Heart left ventricle (tissue), 16 donors: ENCODE measurements around the gene F2R. TPM values are rescaled to one million over a fixed set of nuclear protein-coding genes. Genes with fewer than 3 reads are reported as not detected.

ENCODE experiments used
- ATAC-seq, 4 donors: fragments of 200-7000 bp; cut with Tn5 transposase; one replicate each; pipeline ENCODE4 v1.9.1; 2020 to 2022; ENCODE audit warnings: moderate library complexity in 4 of 4, mild to moderate bottlenecking in 3 of 4, moderate number of reproducible peaks in 1 of 4
- DNase-seq, 5 donors: peaks; one replicate each; pipeline ENCODE4 v3.0.0-alpha.2; 2020
- H3K27ac ChIP-seq, 12 donors: fragments of 200-600 bp; sonication (generic) in 4 of 12; one replicate each; pipeline versions ENCODE4 v1.5.0 to v1.8.0; 2016 to 2022; ENCODE audit warnings: mild to moderate bottlenecking in 2 of 12
- H3K27me3 ChIP-seq, 9 donors: fragments of 200-600 bp; sonication (generic) in 2 of 9; one replicate each; pipeline versions ENCODE4 v1.5.1 to v1.8.0; 2016 to 2022; ENCODE audit warnings: mild to moderate bottlenecking in 3 of 9
- H3K36me3 ChIP-seq, 9 donors: fragments of 200-600 bp; sonication (generic) in 2 of 9; one replicate each; pipeline versions ENCODE4 v1.5.0 to v1.8.0; 2018 to 2022; ENCODE audit warnings: mild to moderate bottlenecking in 2 of 9
- H3K4me1 ChIP-seq, 12 donors: fragments of 200-600 bp; sonication (generic) in 4 of 12; one replicate each; pipeline versions ENCODE4 v1.5.0 to v1.8.0; 2016 to 2022; ENCODE audit warnings: mild to moderate bottlenecking in 3 of 12
- H3K4me3 ChIP-seq, 12 donors: fragments of 200-600 bp; sonication (generic) in 4 of 12; one replicate each; pipeline versions ENCODE4 v1.5.0 to v1.8.0; 2017 to 2022; ENCODE audit warnings: mild to moderate bottlenecking in 9 of 12, moderate library complexity in 4 of 12
- H3K9me3 ChIP-seq, 12 donors: fragments of 200-600 bp; sonication (generic) in 4 of 12; one replicate each; pipeline versions ENCODE4 v1.5.0 to v1.8.0; 2016 to 2022; ENCODE audit warnings: mild to moderate bottlenecking in 1 of 12
- CTCF ChIP-seq, 12 donors: fragments of 200-600 bp; sonication (generic) in 4 of 12; IDR thresholded peaks; one replicate each; pipeline versions ENCODE4 v1.5.0 to v1.8.0; 2018 to 2022; ENCODE audit warnings: antibody characterized with exemption in 12 of 12, mild to moderate bottlenecking in 5 of 12
- POLR2A ChIP-seq, 2 donors: fragments of 450-650 bp; IDR thresholded peaks; one replicate each; pipeline ENCODE4 v1.6.1; 2017; ENCODE audit warnings: antibody characterized with exemption in 2 of 2, mild to moderate bottlenecking in 2 of 2, moderate library complexity in 2 of 2
- WGBS, 4 donors: extraction: QIAGEN DNeasy Blood & Tissue Kit in 2 of 4; methylation state at CpG; one replicate each; pipeline versions ENCODE4 v1.1.5 to v1.1.7; 2013 to 2018; 5-methylcytosine and 5-hydroxymethylcytosine counted together
- intact Hi-C, 10 donors: fragments of 100-400 bp; cut with DNase I; formaldehyde crosslinking; loops; one replicate each; pipeline versions ENCODE4 v1.11.1 to v1.14.2; 2022
- polyA plus RNA-seq, 2 donors: library from polyadenylated mRNA; stranded (reverse); fragments of 200-250 nt; gene quantifications; one replicate each; pipeline ENCODE4 v1.2.3, GENCODE V29; 2013
- total RNA-seq, 9 donors: library from RNA; depleted of rRNA in 2 of 9; stranded (reverse); fragments of >200 nt in 2 of 9; fragmentation: NEBNext Ultra II Directional in 3 of 9; extraction: Animal tissue kit (Norgen Biotek cat#: 25700) in 3 of 9; gene quantifications; one replicate each; pipeline versions ENCODE4 v1.1.0 to v1.2.4, GENCODE V29; 2016 to 2023
- donor health status: ischemic (EF 13 %, LVEDD 7.1; RV severe dilation, severe dysfunction).
- donor health status: healthy with polysubstance abuse.
- donor health status: DM: no; HTN: yes; CAD: no.
- donor health status: DM: no; HTN: no; CAD: no.
- donor health status: ischemic (EF 25% LVEDD 6.9; RV normal size, moderate dysfunction).
- donor health status: ischemic (EF 25% LVEDD 5.7; RV mildly dilated, moderate dysfunction).
- donor health status: healthy.
- donor health status: DM: yes; HTN: yes; CAD: no.
- donor health status: ischemic (EF 35%, LVEDD 5.7; RV mildly dilated, moderate dysfunction).
- donor health status: nonischemic (EF 11% LVEDD 7.7; RV severe dilation, severe dysfunction).
- donor health status: DM: yes; HTN: yes; CAD: no.
- donor health status: PGD.
- donor health status: ischemic (EF 29% LVEDD 5.4; RV normal size, mild dysfunction).
- donor health status: nonischemic (EF 23%, LVEDD 6.1; RV moderate dilation, normal function).

The F2R gene
- total and polyA plus RNA-seq, 11 donors: 2.5 to 28.2 (median 13.6) TPM

DNA sequence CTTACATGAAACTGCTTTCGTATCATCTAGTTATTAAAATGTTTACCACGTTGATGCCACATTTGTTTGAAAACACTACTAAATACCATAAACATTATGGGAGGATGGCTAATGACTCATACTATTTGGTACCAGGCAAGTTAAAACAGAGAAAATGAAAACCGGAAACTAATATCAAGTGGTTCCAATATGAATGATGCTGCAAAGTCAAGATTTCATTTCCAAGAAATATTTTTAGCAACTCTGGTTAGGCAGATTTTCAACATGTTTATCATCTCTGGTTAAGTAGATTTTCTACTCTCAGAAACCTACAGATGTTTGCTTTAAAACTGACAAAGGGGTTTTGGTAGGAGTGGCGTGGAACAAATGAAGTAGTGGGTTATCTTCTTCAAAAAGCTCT is 4.9 kb upstream of the F2R start:
- Histone ChIP-seq H3K4me3 (no peak overlapping the region), H3K4me1 (peaks cover 0 to 18% (median 2%) of the 10 kb centered on the region in 12 donors), H3K9me3 (no peaks in the 10 kb centered on the region), H3K27me3 (peaks cover 0 to 14% (median 0%) of the 10 kb centered on the region in 9 donors), H3K27ac (peak overlapping the region in 4 of 12 donors; percentile 8 to 59 (median 44)), H3K36me3 (no peaks in the 10 kb centered on the region)
- ATAC-seq: no peak
- intact Hi-C loops: loop anchor here in 1 of 10 donors (10.0 kb wide), 1 partner anchor 324 kb away; the partner anchor contains the start of gene AGGF1
- TF ChIP-seq POLR2A (IDR thresholded peaks at IDR 0.05) (no peak), CTCF (IDR thresholded peaks at IDR 0.05) (no peak)
- 81 to 88% (median 83%) methylated on average over 4 of the region's 4 CpGs for WGBS, 4 donors
- DNase-seq: no peak

DNA sequence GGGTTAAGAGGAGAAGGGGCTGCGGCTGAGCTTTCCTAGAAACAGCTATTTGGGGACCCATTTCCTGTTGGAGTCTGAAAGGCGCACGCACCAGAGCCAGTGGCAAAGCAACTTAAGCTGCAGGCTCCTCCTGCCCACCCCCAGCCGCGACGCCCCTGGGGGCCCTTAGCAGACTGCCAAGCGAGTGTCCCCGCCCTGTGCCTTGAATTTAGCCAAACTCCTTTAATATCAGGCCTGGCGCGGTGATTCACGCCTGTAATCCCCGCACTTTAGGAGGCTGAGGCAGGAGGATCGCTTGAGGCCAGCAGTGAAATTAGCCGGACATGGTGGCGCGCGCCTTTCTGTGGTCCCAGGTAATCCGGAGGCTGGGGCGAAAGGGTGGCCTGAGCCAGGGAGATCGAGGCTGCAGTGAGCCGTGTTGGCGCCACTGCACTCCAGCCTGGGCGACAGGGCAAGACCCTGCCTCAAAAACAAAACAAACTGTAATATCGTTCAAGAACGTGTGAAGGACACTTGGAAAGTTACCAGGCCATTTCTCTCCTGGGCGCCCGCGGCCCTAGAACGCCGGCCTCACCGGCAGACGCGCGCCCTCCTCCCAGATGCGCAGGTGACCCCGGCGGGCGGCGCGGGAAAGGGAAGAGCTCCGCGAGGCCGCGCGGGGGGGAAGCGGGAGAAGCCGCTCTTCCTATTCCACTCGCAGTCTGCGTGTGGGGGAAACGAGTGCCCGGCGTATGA is 1.0 kb upstream of the F2R start:
- intact Hi-C loops: loop anchor here in 4 of 10 donors (5.0 to 10.0 kb wide), 4 partner anchors 33 to 320 kb away; partner anchors contain the start of gene AGGF1 (in 1 of the 4)
- Histone ChIP-seq H3K36me3 (no peaks in the 10 kb centered on the region), H3K4me3 (peak overlapping the region; percentile 66 to 95 (median 83)), H3K27me3 (peaks cover 0 to 25% (median 0%) of the 10 kb centered on the region in 9 donors), H3K4me1 (peaks cover 0 to 52% (median 13%) of the 10 kb centered on the region in 12 donors), H3K9me3 (no peaks in the 10 kb centered on the region), H3K27ac (peak overlapping the region in 11 of 12 donors; percentile 59 to 92 (median 80))
- WGBS, 4 donors: 17 to 29% (median 24%) methylated on average over 38 to 52 of the region's 52 CpGs
- ATAC-seq: peak in 3 of 4 donors; percentile 16 to 31 (median 23)
- DNase-seq: peak in 3 of 5 donors; percentile 41 to 46 (median 45)
- TF ChIP-seq POLR2A (IDR thresholded peaks at IDR 0.05) (no peak), CTCF (IDR thresholded peaks at IDR 0.05) (no peak)

- H3K36me3 ChIP-seq: no peaks in the 10 kb centered on the region
- peak overlapping the region; percentile 66 to 95 (median 83) for H3K4me3 ChIP-seq
- TF ChIP-seq CTCF (IDR thresholded peaks at IDR 0.05) (no peak), POLR2A (IDR thresholded peaks at IDR 0.05) (no peak)
- ATAC-seq (no peak), DNase-seq (no peak)
- H3K27ac ChIP-seq: peak overlapping the region; percentile 20 to 92 (median 76)
- 0 to 4% (median 1%) methylated on average over 11 to 14 of the region's 14 CpGs for WGBS, 4 donors
- peaks cover 0 to 57% (median 14%) of the 10 kb centered on the region in 12 donors for H3K4me1 ChIP-seq
- H3K9me3 ChIP-seq: no peaks in the 10 kb centered on the region
- intact Hi-C loops: loop anchor here in 4 of 10 donors (5.0 to 10.0 kb wide), 4 partner anchors 33 to 319 kb away; partner anchors contain the start of gene AGGF1 (in 1 of the 4)
- H3K27me3 ChIP-seq: peaks cover 0 to 25% (median 0%) of the 10 kb centered on the region in 9 donors
Observed at GRCh38 chr5:76715486-76715735, 515 bp upstream of the F2R start.

- WGBS, 4 donors: 4 to 6% (median 5%) methylated on average over 22 to 29 of the region's 29 CpGs
- H3K27ac ChIP-seq: peak overlapping the region; percentile 20 to 92 (median 76)
- H3K27me3 ChIP-seq: peaks cover 0 to 25% (median 0%) of the 10 kb centered on the region in 9 donors
- intact Hi-C loops: loop anchor here in 5 of 10 donors (2.0 to 10.0 kb wide), 5 partner anchors 22 to 318 kb away; partner anchors contain the start of gene AGGF1 (in 1 of the 5)
- H3K36me3 ChIP-seq: no peaks in the 10 kb centered on the region
- peaks cover 0 to 63% (median 21%) of the 10 kb centered on the region in 12 donors for H3K4me1 ChIP-seq
- peak in 4 of 5 donors; percentile 24 to 37 (median 34) for DNase-seq
- H3K9me3 ChIP-seq: no peaks in the 10 kb centered on the region
- TF ChIP-seq POLR2A (IDR thresholded peaks at IDR 0.05) (no peak), CTCF (IDR thresholded peaks at IDR 0.05) (no peak)
- ATAC-seq: peak in 1 of 4 donors; percentile 23
- peak overlapping the region; percentile 66 to 95 (median 83) for H3K4me3 ChIP-seq
Observed at GRCh38 chr5:76716456-76717157, 681 bp downstream of the F2R start.
